PC-3 (cell line): ENCODE measurements around the gene HMCN2. TPM values are rescaled to one million over a fixed set of nuclear protein-coding genes. Genes with fewer than 3 reads are reported as not detected.

Experiments
- ATAC-seq: fragments of 200-7000 bp; cut with Tn5 transposase; 2 replicates; pipeline ENCODE4 v1.9.1; 2020; ENCODE audit warnings: mild to moderate bottlenecking, moderate library complexity
- BruUV-seq: library from RNA; stranded (reverse); fragments of 400-500 nt; replicated peaks from 2 replicates; lab custom pipeline; 2021; lab: Mats Ljungman, UMichigan
- CTCF ChIA-PET: fragments of 300-600 bp; sonication (Branson Sonifier 250); formaldehyde crosslinking; loops from one replicate; lab custom pipeline; 2022; ENCODE audit warnings: antibody characterized with exemption; lab: Charles Lee
- POLR2A ChIA-PET: fragments of 300-600 bp; sonication (Branson Sonifier 250); formaldehyde crosslinking; loops from one replicate; lab custom pipeline; 2022; ENCODE audit warnings: antibody characterized with exemption; ENCODE audit not compliant: unreplicated experiment; lab: Charles Lee
- DNase-seq: peaks from one replicate; pipeline ENCODE4 v3.0.0-alpha.2; 2015
- H2AFZ ChIP-seq: fragments of 300-600 bp; sonication (generic); 2 replicates; pipeline ENCODE4 v1.6.0; 2016; ENCODE audit warnings: antibody characterized with exemption, low read length
- H3F3A ChIP-seq: fragments of 300-600 bp; sonication (generic); one replicate; pipeline ENCODE4 v1.6.0; 2017; ENCODE audit warnings: antibody characterized with exemption, low read length, control low read depth, mild to moderate bottlenecking; ENCODE audit not compliant: unreplicated experiment
- H3K27ac ChIP-seq: fragments of 300-600 bp; sonication (generic); 2 replicates; pipeline ENCODE4 v1.5.1; 2016; ENCODE audit warnings: mild to moderate bottlenecking, low read length
- H3K27me3 ChIP-seq: fragments of 300-600 bp; sonication (generic); 2 replicates; pipeline ENCODE4 v1.6.1; 2016; ENCODE audit warnings: low read length, mixed read lengths
- H3K36me3 ChIP-seq: fragments of 300-600 bp; sonication (generic); 2 replicates; pipeline ENCODE4 v1.6.1; 2016; ENCODE audit warnings: low read depth, mixed run types, low read length, mixed read lengths
- H3K4me1 ChIP-seq: fragments of 300-600 bp; sonication (generic); 2 replicates; pipeline ENCODE4 v1.5.1; 2016; ENCODE audit warnings: low read length; ENCODE audit not compliant: insufficient read depth
- H3K4me2 ChIP-seq: fragments of 300-600 bp; sonication (generic); 2 replicates; pipeline ENCODE4 v1.6.0; 2016; ENCODE audit warnings: low read length
- H3K4me3 ChIP-seq: fragments of 300-600 bp; sonication (generic); 2 replicates; pipeline ENCODE4 v1.5.1; 2016; ENCODE audit warnings: mild to moderate bottlenecking, low read length, mixed read lengths
- H3K79me2 ChIP-seq: fragments of 300-600 bp; sonication (generic); 2 replicates; pipeline ENCODE4 v1.6.1; 2017; ENCODE audit warnings: low read length, mixed read lengths
- H3K9ac ChIP-seq: fragments of 300-600 bp; sonication (generic); 2 replicates; pipeline ENCODE4 v1.6.0; 2016; ENCODE audit warnings: mild to moderate bottlenecking, low read length
- H3K9me2 ChIP-seq: fragments of 300-600 bp; sonication (generic); replicated peaks from 2 replicates; pipeline ENCODE4 v1.6.1; 2016; ENCODE audit warnings: mixed run types, low read length, mixed read lengths
- H3K9me3 ChIP-seq: fragments of 300-600 bp; sonication (generic); 2 replicates; pipeline ENCODE4 v1.6.1; 2016; ENCODE audit warnings: low read length, mixed read lengths
- H4K20me1 ChIP-seq: fragments of 300-600 bp; sonication (generic); 2 replicates; pipeline ENCODE4 v1.6.1; 2016; ENCODE audit warnings: low read length, mixed read lengths
- CTCF ChIP-seq: fragments of 300-600 bp; sonication (generic); conservative IDR thresholded peaks from 2 replicates; pipeline ENCODE4 v1.5.1; 2017; ENCODE audit warnings: antibody characterized with exemption, low read depth, mild to moderate bottlenecking, low read length
- EZH2 ChIP-seq: fragments of 300-600 bp; sonication (generic); IDR thresholded peaks from one replicate; pipeline ENCODE4 v1.6.1; 2017; ENCODE audit warnings: antibody characterized with exemption, mild to moderate bottlenecking, low read length; ENCODE audit not compliant: unreplicated experiment
- EZH2phosphoT487 ChIP-seq: fragments of 300-600 bp; sonication (generic); IDR thresholded peaks from 2 replicates; pipeline ENCODE4 v1.6.1; 2018; ENCODE audit warnings: mild to moderate bottlenecking, antibody characterized with exemption, low read length, borderline replicate concordance
- intact Hi-C: fragments of 100-400 bp; cut with micrococcal nuclease; formaldehyde crosslinking; loops from 2 replicates; pipeline ENCODE4 v1.9.0; 2023
- total RNA-seq: library from RNA; depleted of rRNA; stranded (reverse); fragments of >200 nt; gene quantifications from 2 replicates; pipeline ENCODE4 v1.2.3, GENCODE V29; 2014

Gene HMCN2
- total RNA-seq, 1 experiment from 2014 or later: 0.11 TPM

GRCh38 chr9:130377612-130378011, 112.1 kb downstream of the HMCN2 start:
- no peaks in the 10 kb centered on the region for H3K79me2 ChIP-seq
- intact Hi-C loops: no loop called here
- H3K4me3 ChIP-seq: no peak overlapping the region
- CTCF ChIA-PET: no interaction called here
- H4K20me1 ChIP-seq: no peaks in the 10 kb centered on the region
- H3K36me3 ChIP-seq: no peaks in the 10 kb centered on the region
- H2AFZ ChIP-seq: no peak overlapping the region
- no peak overlapping the region for H3K4me2 ChIP-seq
- H3K27ac ChIP-seq: no peak overlapping the region
- no peaks in the 10 kb centered on the region for H3K9me3 ChIP-seq
- POLR2A ChIA-PET: no interaction called here
- BruUV-seq: no TSS peak
- no peak overlapping the region for H3K9ac ChIP-seq
- DNase-seq: no peak
- H3K4me1 ChIP-seq: no peaks in the 10 kb centered on the region
- H3K27me3 ChIP-seq: no peaks in the 10 kb centered on the region
- ATAC-seq: no peak
- no peak for TF ChIP-seq EZH2phosphoT487
- no peak for TF ChIP-seq EZH2
- no peak for TF ChIP-seq CTCF
- no peaks in the 10 kb centered on the region for H3K9me2 ChIP-seq
- H3F3A ChIP-seq: no peaks in the 10 kb centered on the region

GRCh38 chr9:130378875-130379648, 113.5 kb downstream of the HMCN2 start:
- Histone ChIP-seq H3K4me1 (no peaks in the 10 kb centered on the region), H3K9me3 (no peaks in the 10 kb centered on the region), H2AFZ (no peak overlapping the region), H3K4me3 (no peak overlapping the region), H3F3A (no peaks in the 10 kb centered on the region), H3K27ac (no peak overlapping the region), H3K27me3 (no peaks in the 10 kb centered on the region), H3K4me2 (no peak overlapping the region), H3K9ac (no peak overlapping the region), H3K79me2 (no peaks in the 10 kb centered on the region), H3K36me3 (no peaks in the 10 kb centered on the region), H3K9me2 (no peaks in the 10 kb centered on the region), H4K20me1 (no peaks in the 10 kb centered on the region)
- TF ChIP-seq CTCF: no peak
- no peak for TF ChIP-seq EZH2phosphoT487
- BruUV-seq: no TSS peak
- intact Hi-C loops: no loop called here
- CTCF ChIA-PET: no interaction called here
- DNase-seq (no peak), ATAC-seq (no peak)
- POLR2A ChIA-PET: no interaction called here

GRCh38 chr9:130379649-130379970, 114.0 kb downstream of the HMCN2 start:
- intact Hi-C loops: no loop called here
- H3K9ac ChIP-seq: no peak overlapping the region
- DNase-seq (no peak), ATAC-seq (no peak)
- no peaks in the 10 kb centered on the region for H3K27me3 ChIP-seq
- no peaks in the 10 kb centered on the region for H3K9me2 ChIP-seq
- H3K4me3 ChIP-seq: no peak overlapping the region
- CTCF ChIA-PET: no interaction called here
- no peak overlapping the region for H3K27ac ChIP-seq
- POLR2A ChIA-PET: no interaction called here
- H4K20me1 ChIP-seq: no peaks in the 10 kb centered on the region
- H3K4me1 ChIP-seq: no peaks in the 10 kb centered on the region
- H3F3A ChIP-seq: no peaks in the 10 kb centered on the region
- H3K36me3 ChIP-seq: no peaks in the 10 kb centered on the region
- H2AFZ ChIP-seq: no peak overlapping the region
- no TSS peak for BruUV-seq
- H3K4me2 ChIP-seq: no peak overlapping the region
- no peaks in the 10 kb centered on the region for H3K9me3 ChIP-seq
- no peak for TF ChIP-seq EZH2
- TF ChIP-seq EZH2phosphoT487: no peak
- TF ChIP-seq CTCF: no peak
- no peaks in the 10 kb centered on the region for H3K79me2 ChIP-seq
